WI38 (cell line): Measurements from ENCODE around the gene NFS1.

Source experiments
- H3K4me3 ChIP-seq: 2 replicates; pipeline ENCODE4 v1.5.1; 2011; ENCODE audit warnings: low read depth, mild to moderate bottlenecking, control low read depth, low read length
- CTCF ChIP-seq: IDR thresholded peaks from 2 replicates; pipeline ENCODE4 v1.5.1; 2012; ENCODE audit warnings: low read depth, mild to moderate bottlenecking, control low read depth, low read length

The NFS1 gene

DNA sequence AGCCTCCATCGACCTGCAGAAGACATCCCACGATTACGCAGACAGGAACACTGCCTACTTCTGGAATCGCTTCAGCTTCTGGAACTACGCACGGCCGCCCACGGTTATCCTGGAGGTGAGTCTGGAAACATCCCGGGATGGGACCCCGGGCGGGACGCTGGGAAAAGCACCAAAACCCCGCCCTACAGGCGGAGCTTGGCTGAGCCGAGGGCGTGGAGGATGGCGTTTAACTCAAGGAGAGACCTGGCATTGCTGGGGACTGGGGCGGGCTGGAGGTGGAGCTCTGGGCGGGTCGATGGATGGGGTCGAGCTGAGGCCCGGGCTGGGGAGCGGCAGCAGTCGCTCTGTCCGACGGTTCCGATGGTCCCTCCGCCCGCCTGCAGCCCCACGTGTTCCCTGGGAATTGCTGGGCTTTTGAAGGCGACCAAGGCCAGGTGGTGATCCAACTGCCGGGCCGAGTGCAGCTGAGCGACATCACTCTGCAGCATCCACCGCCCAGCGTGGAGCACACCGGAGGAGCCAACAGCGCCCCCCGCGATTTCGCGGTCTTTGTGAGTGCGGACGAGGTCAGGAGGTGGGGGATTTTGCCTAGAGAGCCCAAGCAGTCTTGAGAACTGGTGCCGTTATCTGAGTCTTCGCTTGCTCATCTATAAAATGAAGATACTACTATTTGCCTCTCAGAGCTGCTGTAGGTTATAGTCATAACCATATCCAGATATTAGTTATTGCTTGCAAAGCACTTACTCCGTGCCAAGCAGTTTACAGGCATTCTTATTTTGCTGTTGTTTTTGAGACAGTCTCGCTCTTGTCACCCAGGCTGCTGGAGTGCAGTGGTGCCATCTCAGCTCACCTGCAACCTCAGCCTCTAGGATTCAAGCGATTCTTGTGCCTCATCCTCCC lies 79.7 kb downstream of the NFS1 start:
- peak overlapping the region; percentile 65 for H3K4me3 ChIP-seq
- peak; percentile 26; the same call in 1 of the 2 replicates for TF ChIP-seq CTCF

GRCh38 chr20:35618263-35619131 lies 80.7 kb downstream of the NFS1 start:
- H3K4me3 ChIP-seq, result peak overlapping the region; percentile 65
- no peak for TF ChIP-seq CTCF
